DND-41 (cell line): ENCODE data around the gene COPZ1.

Source experiments
- CTCF ChIP-seq: IDR thresholded peaks from 2 replicates; pipeline ENCODE4 v1.5.1; 2012; ENCODE audit warnings: borderline replicate concordance, low read length, moderate library complexity, mild to moderate bottlenecking; ENCODE audit not compliant: poor library complexity, severe bottlenecking; ENCODE audit errors: extremely low read depth
- EZH2 ChIP-seq: IDR thresholded peaks from 3 replicates; pipeline ENCODE4 v1.6.1; 2012; ENCODE audit warnings: borderline replicate concordance, low read depth, mild to moderate bottlenecking, moderate library complexity, low read length, inconsistent platforms; ENCODE audit not compliant: severe bottlenecking

- TF ChIP-seq CTCF = no peak
- TF ChIP-seq EZH2 = no peak
These were observed 3.6 kb upstream of the COPZ1 start for GRCh38 chr12:54321363-54321762.
